Liver (tissue), 9 donors: ENCODE results near the gene GFRA1. TPM values are rescaled to one million over a fixed set of nuclear protein-coding genes. Genes with fewer than 3 reads are reported as not detected.

Source experiments
- DNase-seq: peaks from one replicate; pipeline ENCODE4 v3.0.0-alpha.2; 2017; ENCODE audit warnings: low spot score
- H3K27ac ChIP-seq, 2 donors: one replicate each; pipeline ENCODE4 v1.7.0; 2013; ENCODE audit warnings: inconsistent platforms in 2 of 2, low read length in 2 of 2, control low read depth in 1 of 2, low read depth in 1 of 2, mild to moderate bottlenecking in 1 of 2
- H3K27me3 ChIP-seq, 4 donors: one replicate each; pipeline versions ENCODE4 v1.6.1 to v1.7.0; 2013; ENCODE audit warnings: low read length in 3 of 4, inconsistent platforms in 1 of 4, mild to moderate bottlenecking in 1 of 4, moderate library complexity in 1 of 4; ENCODE audit not compliant: control insufficient read depth in 4 of 4, insufficient read depth in 4 of 4
- H3K36me3 ChIP-seq, 4 donors: one replicate each; pipeline versions ENCODE4 v1.6.1 to v1.7.0; 2013; ENCODE audit warnings: low read length in 3 of 4, mild to moderate bottlenecking in 3 of 4, low read depth in 1 of 4, moderate library complexity in 1 of 4; ENCODE audit not compliant: control insufficient read depth in 4 of 4, insufficient read depth in 3 of 4
- H3K4me1 ChIP-seq, 4 donors: one replicate each; pipeline versions ENCODE4 v1.6.1 to v1.7.0; 2013; ENCODE audit warnings: low read length in 3 of 4, mild to moderate bottlenecking in 3 of 4, moderate library complexity in 1 of 4; ENCODE audit not compliant: control insufficient read depth in 4 of 4, insufficient read depth in 4 of 4
- H3K4me3 ChIP-seq, 3 donors: one replicate each; pipeline versions ENCODE4 v1.6.1 to v1.7.0; 2013; ENCODE audit warnings: low read length in 3 of 3, control low read depth in 1 of 3, low read depth in 1 of 3, mild to moderate bottlenecking in 1 of 3
- H3K9ac ChIP-seq, 2 donors: one replicate each; pipeline ENCODE4 v1.7.0; 2013; ENCODE audit warnings: low read length in 2 of 2, mild to moderate bottlenecking in 2 of 2, moderate library complexity in 2 of 2, control low read depth in 1 of 2, low read depth in 1 of 2
- H3K9me3 ChIP-seq, 4 donors: one replicate each; pipeline versions ENCODE4 v1.6.1 to v1.7.0; 2013; ENCODE audit warnings: low read length in 3 of 4; ENCODE audit not compliant: control insufficient read depth in 4 of 4
- FOXA2 ChIP-seq: IDR thresholded peaks from 2 replicates; pipeline ENCODE4 v1.6.1; 2016; ENCODE audit warnings: antibody characterized with exemption
- GABPA ChIP-seq, 2 donors: IDR thresholded peaks in 1 of 2; conservative IDR thresholded peaks in 1 of 2; 2 replicates each; pipeline ENCODE4 v1.6.1; 2016; ENCODE audit warnings: antibody characterized with exemption in 2 of 2, mild to moderate bottlenecking in 1 of 2, moderate library complexity in 1 of 2
- HNF4A ChIP-seq, 2 donors: conservative IDR thresholded peaks; 2 replicates each; pipeline ENCODE4 v1.6.1; 2016; ENCODE audit warnings: antibody characterized with exemption in 2 of 2, mild to moderate bottlenecking in 2 of 2
- HNF4G ChIP-seq: IDR thresholded peaks from 2 replicates; pipeline ENCODE4 v1.6.1; 2016; ENCODE audit warnings: antibody characterized with exemption
- JUND ChIP-seq, 2 donors: IDR thresholded peaks; 2 replicates each; pipeline ENCODE4 v1.6.1; 2016; ENCODE audit warnings: antibody characterized with exemption in 2 of 2
- MAX ChIP-seq: IDR thresholded peaks from 2 replicates; pipeline ENCODE4 v1.6.1; 2016; ENCODE audit warnings: antibody characterized with exemption
- RAD21 ChIP-seq, 2 donors: IDR thresholded peaks; 2 replicates each; pipeline ENCODE4 v1.6.1; 2016; ENCODE audit warnings: antibody characterized with exemption in 2 of 2, mild to moderate bottlenecking in 2 of 2
- ZBTB33 ChIP-seq: IDR thresholded peaks from 2 replicates; pipeline ENCODE4 v1.6.1; 2016; ENCODE audit warnings: antibody characterized with exemption
- WGBS: extraction: QIAGEN DNeasy Blood & Tissue Kit; methylation state at CpG from one replicate; pipeline ENCODE4 v1.1.7; 2013; 5-methylcytosine and 5-hydroxymethylcytosine counted together
- polyA plus RNA-seq, 2 donors: library from polyadenylated mRNA; stranded (reverse) in 1 of 2; unstranded in 1 of 2; fragments of 200-250 nt in 1 of 2; fragments of >200 nt in 1 of 2; fragmentation: Nextera tagmentation in 1 of 2; extraction: Ambion mirVana in 1 of 2; gene quantifications; one replicate each; pipeline versions ENCODE4 v1.2.1 to v1.2.3, GENCODE V29; 2013 to 2015
- total RNA-seq, 2 donors: library from RNA; depleted of rRNA; stranded (reverse); fragments of >200 nt; gene quantifications; one replicate each; pipeline ENCODE4 v1.2.3, GENCODE V29; 2014
- TF ChIP-seq, protein P1 (sequence below): IDR thresholded peaks from 2 replicates; pipeline ENCODE4 v1.6.1; 2016; ENCODE audit warnings: antibody characterized with exemption, mild to moderate bottlenecking
- TF ChIP-seq, protein P2 (sequence below): IDR thresholded peaks from 2 replicates; pipeline ENCODE4 v1.6.1; 2016; ENCODE audit warnings: antibody characterized with exemption
- donor health status: healthy.
- donor health status: healthy.
- donor health status: healthy.
- donor health status: healthy.
- donor health status: healthy.

GFRA1 gene
- total and polyA plus RNA-seq, 4 donors: 14.2 to 53.6 (median 17.8) TPM

DNA sequence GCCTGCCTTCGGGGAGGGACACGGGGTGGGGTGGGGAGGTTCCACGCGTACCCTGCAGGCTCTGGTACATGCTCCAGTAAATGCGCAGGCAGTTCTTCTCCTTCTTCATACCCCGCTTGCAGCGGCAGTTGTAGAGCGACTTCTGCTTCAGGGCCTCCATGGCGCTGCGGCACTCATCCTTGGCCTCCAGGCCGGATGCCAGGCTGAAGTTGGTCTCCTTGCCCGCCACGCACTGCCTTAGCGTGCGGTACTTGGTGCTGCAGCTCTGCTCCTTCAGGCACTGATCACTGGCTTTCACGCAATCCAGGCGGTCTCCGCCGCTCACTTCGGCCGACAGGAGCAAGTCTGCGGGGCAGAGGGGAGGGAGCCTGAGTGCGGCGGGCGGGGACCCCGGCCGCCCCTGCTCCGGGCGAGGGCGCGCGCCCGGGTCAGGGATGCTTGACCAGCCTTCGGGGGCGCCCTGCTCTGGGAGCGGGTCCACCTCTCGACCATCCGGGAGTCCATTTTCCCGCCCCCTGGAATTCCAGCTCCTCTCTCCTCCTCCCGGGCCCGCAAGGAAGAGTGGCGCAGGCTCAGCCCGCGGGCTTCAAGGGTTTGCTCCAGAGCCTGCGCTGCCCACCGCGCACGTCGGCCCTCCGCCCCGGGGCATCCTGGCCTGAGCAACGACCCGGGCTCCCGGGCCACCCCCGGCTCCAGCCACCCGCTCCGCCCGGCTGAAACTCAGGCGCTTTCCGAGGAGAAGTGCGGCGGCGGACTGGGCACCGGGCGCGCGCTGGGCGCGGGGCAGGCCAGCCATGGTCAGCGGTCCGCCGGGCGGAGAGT, 2.0 kb downstream of the GFRA1 start:
- 26% methylated on average over 73 of the region's 73 CpGs for WGBS
- peaks cover 3 to 27% (median 19%) of the 10 kb centered on the region in 4 donors for H3K4me1 ChIP-seq
- no peak for TF ChIP-seq JUND (IDR thresholded peaks at IDR 0.05)
- H3K9ac ChIP-seq: peak overlapping the region in 1 of 2 donors; percentile 67
- no peaks in the 10 kb centered on the region for H3K9me3 ChIP-seq
- no peak for DNase-seq
- H3K4me3 ChIP-seq: peak overlapping the region; percentile 64 to 93 (median 84)
- peak overlapping the region; percentile 82 to 90 for H3K27ac ChIP-seq
- peaks cover 0 to 1% (median 0%) of the 10 kb centered on the region in 4 donors for H3K36me3 ChIP-seq
- H3K27me3 ChIP-seq: no peaks in the 10 kb centered on the region

GRCh38 chr10:116270126-116270770, 2.8 kb downstream of the GFRA1 start:
- H3K27me3 ChIP-seq: no peaks in the 10 kb centered on the region
- 73% methylated on average over 9 of the region's 9 CpGs for WGBS

GRCh38 chr10:116269619-116270018, 3.4 kb downstream of the GFRA1 start:
- no peaks in the 10 kb centered on the region for H3K27me3 ChIP-seq
- DNase-seq: no peak

More at GRCh38 chr10:116270126-116270770, 2.8 kb downstream of the GFRA1 start:
- Histone ChIP-seq H3K4me1 (peaks cover 3 to 27% (median 19%) of the 10 kb centered on the region in 4 donors), H3K9ac (no peak overlapping the region), H3K36me3 (peaks cover 0 to 4% (median 0%) of the 10 kb centered on the region in 4 donors), H3K4me3 (no peak overlapping the region), H3K27ac (no peak overlapping the region), H3K9me3 (no peaks in the 10 kb centered on the region)
- TF ChIP-seq HNF4A (conservative IDR thresholded peaks at IDR 0.05) (no peak), JUND (IDR thresholded peaks at IDR 0.05) (no peak), HNF4G (no peak), MAX (no peak), GABPA (IDR thresholded peaks at IDR 0.05 in 1 of 2, conservative IDR thresholded peaks at IDR 0.05 in 1 of 2) (no peak)
- TF ChIP-seq, protein P1, sequence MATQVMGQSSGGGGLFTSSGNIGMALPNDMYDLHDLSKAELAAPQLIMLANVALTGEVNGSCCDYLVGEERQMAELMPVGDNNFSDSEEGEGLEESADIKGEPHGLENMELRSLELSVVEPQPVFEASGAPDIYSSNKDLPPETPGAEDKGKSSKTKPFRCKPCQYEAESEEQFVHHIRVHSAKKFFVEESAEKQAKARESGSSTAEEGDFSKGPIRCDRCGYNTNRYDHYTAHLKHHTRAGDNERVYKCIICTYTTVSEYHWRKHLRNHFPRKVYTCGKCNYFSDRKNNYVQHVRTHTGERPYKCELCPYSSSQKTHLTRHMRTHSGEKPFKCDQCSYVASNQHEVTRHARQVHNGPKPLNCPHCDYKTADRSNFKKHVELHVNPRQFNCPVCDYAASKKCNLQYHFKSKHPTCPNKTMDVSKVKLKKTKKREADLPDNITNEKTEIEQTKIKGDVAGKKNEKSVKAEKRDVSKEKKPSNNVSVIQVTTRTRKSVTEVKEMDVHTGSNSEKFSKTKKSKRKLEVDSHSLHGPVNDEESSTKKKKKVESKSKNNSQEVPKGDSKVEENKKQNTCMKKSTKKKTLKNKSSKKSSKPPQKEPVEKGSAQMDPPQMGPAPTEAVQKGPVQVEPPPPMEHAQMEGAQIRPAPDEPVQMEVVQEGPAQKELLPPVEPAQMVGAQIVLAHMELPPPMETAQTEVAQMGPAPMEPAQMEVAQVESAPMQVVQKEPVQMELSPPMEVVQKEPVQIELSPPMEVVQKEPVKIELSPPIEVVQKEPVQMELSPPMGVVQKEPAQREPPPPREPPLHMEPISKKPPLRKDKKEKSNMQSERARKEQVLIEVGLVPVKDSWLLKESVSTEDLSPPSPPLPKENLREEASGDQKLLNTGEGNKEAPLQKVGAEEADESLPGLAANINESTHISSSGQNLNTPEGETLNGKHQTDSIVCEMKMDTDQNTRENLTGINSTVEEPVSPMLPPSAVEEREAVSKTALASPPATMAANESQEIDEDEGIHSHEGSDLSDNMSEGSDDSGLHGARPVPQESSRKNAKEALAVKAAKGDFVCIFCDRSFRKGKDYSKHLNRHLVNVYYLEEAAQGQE: no peak
- TF ChIP-seq, protein P2, sequence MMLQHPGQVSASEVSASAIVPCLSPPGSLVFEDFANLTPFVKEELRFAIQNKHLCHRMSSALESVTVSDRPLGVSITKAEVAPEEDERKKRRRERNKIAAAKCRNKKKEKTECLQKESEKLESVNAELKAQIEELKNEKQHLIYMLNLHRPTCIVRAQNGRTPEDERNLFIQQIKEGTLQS: no peak
- no peak for DNase-seq

More at GRCh38 chr10:116269619-116270018, 3.4 kb downstream of the GFRA1 start:
- no peak overlapping the region for H3K4me3 ChIP-seq
- no peak overlapping the region for H3K27ac ChIP-seq
- peaks cover 0 to 4% (median 0%) of the 10 kb centered on the region in 4 donors for H3K36me3 ChIP-seq
- no peaks in the 10 kb centered on the region for H3K9me3 ChIP-seq
- H3K4me1 ChIP-seq: peaks cover 3 to 26% (median 18%) of the 10 kb centered on the region in 4 donors
- WGBS: 77% methylated on average over 6 of the region's 6 CpGs
- no peak overlapping the region for H3K9ac ChIP-seq
- no peak for TF ChIP-seq HNF4A (conservative IDR thresholded peaks at IDR 0.05)
- no peak for TF ChIP-seq ZBTB33
- no peak for TF ChIP-seq FOXA2
- no peak for TF ChIP-seq RAD21 (IDR thresholded peaks at IDR 0.05)
